Measurements from ENCODE around the gene UGT8. TPM values are rescaled to one million over a fixed set of nuclear protein-coding genes. Genes with fewer than 3 reads are reported as not detected.
"Not testable (repeated sequence)": the region's sequence is repeated elsewhere in the genome, so short reads cannot be mapped to it uniquely, and the experiment has no call there.

UGT8 gene
- total and polyA plus RNA-seq, 2 donors from 2014 or later = 20.0 to 42.2 TPM

DNA sequence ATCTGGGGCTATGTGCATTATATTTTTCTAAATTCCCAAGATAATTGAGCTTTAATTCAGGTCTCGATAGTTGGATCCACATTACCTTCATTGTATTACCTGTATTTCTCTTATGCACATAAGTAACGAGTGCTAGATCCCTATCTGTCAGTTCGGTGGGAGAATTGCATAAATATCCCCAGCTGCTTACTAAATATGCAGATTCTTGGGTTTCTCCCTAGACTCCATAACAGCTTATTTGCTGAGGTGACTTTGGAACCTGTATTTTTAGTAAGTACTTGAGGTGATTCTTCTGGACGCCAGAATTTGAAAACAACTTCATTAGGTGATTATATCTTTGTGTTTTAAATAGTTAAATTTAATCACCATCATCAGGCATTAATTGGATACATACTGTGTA, 15.0 kb downstream of the UGT8 start:
- no peaks in the 10 kb centered on the region for H3K27me3 ChIP-seq (ENCODE audit: control insufficient read depth, insufficient read depth, low read length)
- no peaks in the 10 kb centered on the region for H3K9me3 ChIP-seq (ENCODE audit: control insufficient read depth in 2 of 3, insufficient read depth in 1 of 3, low read length in 3 of 3)
- intact Hi-C loops (cut with DNase I) = no loop called here
- H3K4me1 ChIP-seq (ENCODE audit: control insufficient read depth in 2 of 3, insufficient read depth in 2 of 3, low read depth in 1 of 3, low read length in 3 of 3) = peaks cover 0 to 4% (median 0%) of the 10 kb centered on the region in 3 donors
- peak overlapping the region in 2 of 3 donors; percentile 14 to 38 for H3K4me3 ChIP-seq (ENCODE audit: low read length in 3 of 3)
- FAIRE-seq (no peak), DNase-seq (peak in 2 of 5 donors; percentile 31 to 34)
- no peaks in the 10 kb centered on the region for H3K36me3 ChIP-seq (ENCODE audit: control insufficient read depth in 2 of 3, insufficient read depth in 3 of 3, low read length in 3 of 3)
- peak overlapping the region; percentile 23 to 37 for H3K27ac ChIP-seq (ENCODE audit: low read depth in 2 of 2, low read length in 2 of 2)
- H3K9ac ChIP-seq (ENCODE audit: low read length in 3 of 3) = no peak overlapping the region
- TF ChIP-seq, protein P1, sequence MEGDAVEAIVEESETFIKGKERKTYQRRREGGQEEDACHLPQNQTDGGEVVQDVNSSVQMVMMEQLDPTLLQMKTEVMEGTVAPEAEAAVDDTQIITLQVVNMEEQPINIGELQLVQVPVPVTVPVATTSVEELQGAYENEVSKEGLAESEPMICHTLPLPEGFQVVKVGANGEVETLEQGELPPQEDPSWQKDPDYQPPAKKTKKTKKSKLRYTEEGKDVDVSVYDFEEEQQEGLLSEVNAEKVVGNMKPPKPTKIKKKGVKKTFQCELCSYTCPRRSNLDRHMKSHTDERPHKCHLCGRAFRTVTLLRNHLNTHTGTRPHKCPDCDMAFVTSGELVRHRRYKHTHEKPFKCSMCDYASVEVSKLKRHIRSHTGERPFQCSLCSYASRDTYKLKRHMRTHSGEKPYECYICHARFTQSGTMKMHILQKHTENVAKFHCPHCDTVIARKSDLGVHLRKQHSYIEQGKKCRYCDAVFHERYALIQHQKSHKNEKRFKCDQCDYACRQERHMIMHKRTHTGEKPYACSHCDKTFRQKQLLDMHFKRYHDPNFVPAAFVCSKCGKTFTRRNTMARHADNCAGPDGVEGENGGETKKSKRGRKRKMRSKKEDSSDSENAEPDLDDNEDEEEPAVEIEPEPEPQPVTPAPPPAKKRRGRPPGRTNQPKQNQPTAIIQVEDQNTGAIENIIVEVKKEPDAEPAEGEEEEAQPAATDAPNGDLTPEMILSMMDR (IDR thresholded peaks at IDR 0.05; ENCODE audit: borderline replicate concordance, extremely low read depth, insufficient read depth) = no peak

DNA sequence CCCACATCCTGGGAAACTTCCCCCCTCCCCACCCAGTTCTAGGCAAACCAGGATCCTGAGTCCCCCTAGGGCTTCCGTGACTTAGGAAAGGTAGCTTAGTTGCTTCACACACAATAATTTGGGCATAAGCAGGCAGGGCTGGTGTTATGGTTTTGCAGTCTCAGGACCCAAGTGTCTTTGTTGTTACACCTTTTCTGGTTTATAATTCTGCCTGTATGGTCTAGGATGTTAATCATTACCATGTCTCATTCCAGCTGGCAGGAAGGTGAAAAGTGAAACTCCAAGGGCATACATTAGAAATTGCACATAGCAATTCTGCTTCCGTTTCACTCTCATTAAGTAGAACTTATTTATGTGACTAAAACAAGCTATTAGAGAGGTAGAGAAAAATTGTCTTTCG, 16.8 kb downstream of the UGT8 start:
- H3K27ac ChIP-seq (ENCODE audit: low read depth in 2 of 2, low read length in 2 of 2) = peak overlapping the region; percentile 72 to 93
- DNase-seq (peak in 4 of 5 donors; percentile 24 to 86 (median 65)), FAIRE-seq (no peak)
- peak overlapping the region; percentile 36 to 65 (median 55) for H3K9ac ChIP-seq (ENCODE audit: low read length in 3 of 3)
- H3K4me3 ChIP-seq (ENCODE audit: low read length in 3 of 3) = peak overlapping the region; percentile 7 to 80 (median 54)
- H3K4me1 ChIP-seq (ENCODE audit: control insufficient read depth in 2 of 3, insufficient read depth in 2 of 3, low read depth in 1 of 3, low read length in 3 of 3) = peaks cover 0 to 4% (median 0%) of the 10 kb centered on the region in 3 donors
- intact Hi-C loops (cut with DNase I) = no loop called here
- no peaks in the 10 kb centered on the region for H3K27me3 ChIP-seq (ENCODE audit: control insufficient read depth, insufficient read depth, low read length)
- H3K36me3 ChIP-seq (ENCODE audit: control insufficient read depth in 2 of 3, insufficient read depth in 3 of 3, low read length in 3 of 3) = no peaks in the 10 kb centered on the region
- TF ChIP-seq, protein P1 (IDR thresholded peaks at IDR 0.05; ENCODE audit: borderline replicate concordance, extremely low read depth, insufficient read depth) = no peak
- H3K9me3 ChIP-seq (ENCODE audit: control insufficient read depth in 2 of 3, insufficient read depth in 1 of 3, low read length in 3 of 3) = no peaks in the 10 kb centered on the region

DNA sequence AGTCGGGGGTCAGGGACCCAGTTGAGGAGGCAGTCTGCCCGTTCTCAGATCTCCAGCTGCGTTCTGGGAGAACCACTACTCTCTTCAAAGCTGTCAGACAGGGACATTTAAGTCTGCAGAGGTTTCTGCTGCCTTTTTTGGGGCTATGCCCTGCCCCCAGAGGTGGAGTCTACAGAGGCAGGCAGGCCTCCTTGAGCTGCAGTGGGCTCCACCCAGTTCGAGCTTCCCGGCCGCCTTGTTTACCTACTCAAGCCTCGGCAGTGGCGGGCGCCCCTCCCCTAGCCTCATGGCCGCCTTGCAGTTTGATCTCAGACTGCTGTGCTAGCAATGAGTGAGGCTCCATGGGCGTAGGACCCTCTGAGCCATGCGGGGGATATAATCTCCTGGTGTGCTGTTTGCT, 17.4 kb downstream of the UGT8 start:
- Histone ChIP-seq H3K27ac (ENCODE audit: low read depth in 2 of 2, low read length in 2 of 2) (peak overlapping the region; percentile 72 to 93), H3K4me3 (ENCODE audit: low read length in 3 of 3) (peak overlapping the region in 2 of 3 donors; percentile 54 to 80), H3K9ac (ENCODE audit: low read length in 3 of 3) (peak overlapping the region in 1 of 3 donors; percentile 65)
- H3K4me1 ChIP-seq (ENCODE audit: control insufficient read depth in 2 of 3, insufficient read depth in 2 of 3, low read depth in 1 of 3, low read length in 3 of 3); H3K9me3 ChIP-seq (ENCODE audit: control insufficient read depth in 2 of 3, insufficient read depth in 1 of 3, low read length in 3 of 3); FAIRE-seq; H3K36me3 ChIP-seq (ENCODE audit: control insufficient read depth in 2 of 3, insufficient read depth in 3 of 3, low read length in 3 of 3); H3K27me3 ChIP-seq (ENCODE audit: control insufficient read depth, insufficient read depth, low read length); intact Hi-C loops (cut with DNase I): not testable (repeated sequence)
- peak in 1 of 5 donors; percentile 90 for DNase-seq

DNA sequence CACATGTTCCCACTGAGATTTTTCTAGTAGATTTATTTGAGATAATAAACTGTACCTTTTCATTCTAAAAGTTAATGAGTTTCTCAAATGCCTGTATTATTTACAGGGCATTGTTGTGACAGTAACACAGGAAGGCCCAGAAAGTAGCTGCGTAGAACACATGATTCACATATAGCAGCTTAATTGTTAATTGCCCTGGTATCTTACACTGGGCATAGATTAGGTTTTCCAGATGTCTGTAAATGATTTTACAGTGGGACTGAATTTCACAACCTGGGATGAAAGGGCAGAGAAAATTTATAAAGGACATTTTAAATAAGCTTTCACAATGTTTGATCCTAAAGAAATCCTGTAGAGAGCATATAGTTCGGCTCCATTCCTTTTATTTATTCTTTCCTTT, 27.6 kb downstream of the UGT8 start:
- H3K27me3 ChIP-seq (ENCODE audit: control insufficient read depth, insufficient read depth, low read length) = no peaks in the 10 kb centered on the region
- H3K9me3 ChIP-seq (ENCODE audit: control insufficient read depth in 2 of 3, insufficient read depth in 1 of 3, low read length in 3 of 3) = no peaks in the 10 kb centered on the region
- FAIRE-seq = no peak
- no peaks in the 10 kb centered on the region for H3K36me3 ChIP-seq (ENCODE audit: control insufficient read depth in 2 of 3, insufficient read depth in 3 of 3, low read length in 3 of 3)
- no peak overlapping the region for H3K9ac ChIP-seq (ENCODE audit: low read length in 3 of 3)
- intact Hi-C loops (cut with DNase I) = no loop called here
- TF ChIP-seq, protein P1 (IDR thresholded peaks at IDR 0.05; ENCODE audit: borderline replicate concordance, extremely low read depth, insufficient read depth) = no peak
- no peak overlapping the region for H3K4me3 ChIP-seq (ENCODE audit: low read length in 3 of 3)
- no peak overlapping the region for H3K27ac ChIP-seq (ENCODE audit: low read depth in 2 of 2, low read length in 2 of 2)
- DNase-seq = peak in 2 of 5 donors; percentile 23 to 31
- H3K4me1 ChIP-seq (ENCODE audit: control insufficient read depth in 2 of 3, insufficient read depth in 2 of 3, low read depth in 1 of 3, low read length in 3 of 3) = no peaks in the 10 kb centered on the region

All from kidney (tissue), 14 donors.